Neural cell (in vitro differentiated cells): ENCODE measurements around the gene LRP1.

ENCODE experiments used
- EP300 ChIP-seq: fragments of 450-650 bp; conservative IDR thresholded peaks from 2 replicates; pipeline ENCODE4 v1.6.1; 2014; ENCODE audit warnings: antibody characterized with exemption, mild to moderate bottlenecking, moderate library complexity; ENCODE audit not compliant: poor library complexity, severe bottlenecking
- EZH2 ChIP-seq: fragments of 200-600, 300-800 bp; shearing (Covaris generic), sonication (generic); IDR thresholded peaks from 2 replicates; pipeline ENCODE4 v1.6.1; 2014; ENCODE audit warnings: antibody characterized with exemption, low read length, borderline replicate concordance, mild to moderate bottlenecking; ENCODE audit not compliant: insufficient read depth, poor library complexity, severe bottlenecking
- POLR2AphosphoS5 ChIP-seq: IDR thresholded peaks from 2 replicates; pipeline ENCODE4 v1.6.1; 2012
- RAD21 ChIP-seq: fragments of 450-650 bp; conservative IDR thresholded peaks from 2 replicates; pipeline ENCODE4 v1.6.1; 2014; ENCODE audit warnings: antibody characterized with exemption, mild to moderate bottlenecking, moderate library complexity
- REST ChIP-seq: IDR thresholded peaks from 2 replicates; pipeline ENCODE4 v1.6.1; 2012; ENCODE audit warnings: borderline replicate concordance
- SMC3 ChIP-seq: fragments of 450-650 bp; conservative IDR thresholded peaks from 2 replicates; pipeline ENCODE4 v1.6.1; 2014; ENCODE audit warnings: antibody characterized with exemption, mild to moderate bottlenecking, moderate library complexity; ENCODE audit not compliant: poor library complexity
- TAF1 ChIP-seq: IDR thresholded peaks from 2 replicates; pipeline ENCODE4 v1.6.1; 2012; ENCODE audit warnings: low read depth
- TF ChIP-seq, protein P1 (sequence below): fragments of 450-650 bp; IDR thresholded peaks from 2 replicates; pipeline ENCODE4 v1.5.1; 2014; ENCODE audit warnings: antibody characterized with exemption, mild to moderate bottlenecking, moderate library complexity; ENCODE audit not compliant: poor library complexity, severe bottlenecking

- TF ChIP-seq, protein P1, sequence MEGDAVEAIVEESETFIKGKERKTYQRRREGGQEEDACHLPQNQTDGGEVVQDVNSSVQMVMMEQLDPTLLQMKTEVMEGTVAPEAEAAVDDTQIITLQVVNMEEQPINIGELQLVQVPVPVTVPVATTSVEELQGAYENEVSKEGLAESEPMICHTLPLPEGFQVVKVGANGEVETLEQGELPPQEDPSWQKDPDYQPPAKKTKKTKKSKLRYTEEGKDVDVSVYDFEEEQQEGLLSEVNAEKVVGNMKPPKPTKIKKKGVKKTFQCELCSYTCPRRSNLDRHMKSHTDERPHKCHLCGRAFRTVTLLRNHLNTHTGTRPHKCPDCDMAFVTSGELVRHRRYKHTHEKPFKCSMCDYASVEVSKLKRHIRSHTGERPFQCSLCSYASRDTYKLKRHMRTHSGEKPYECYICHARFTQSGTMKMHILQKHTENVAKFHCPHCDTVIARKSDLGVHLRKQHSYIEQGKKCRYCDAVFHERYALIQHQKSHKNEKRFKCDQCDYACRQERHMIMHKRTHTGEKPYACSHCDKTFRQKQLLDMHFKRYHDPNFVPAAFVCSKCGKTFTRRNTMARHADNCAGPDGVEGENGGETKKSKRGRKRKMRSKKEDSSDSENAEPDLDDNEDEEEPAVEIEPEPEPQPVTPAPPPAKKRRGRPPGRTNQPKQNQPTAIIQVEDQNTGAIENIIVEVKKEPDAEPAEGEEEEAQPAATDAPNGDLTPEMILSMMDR, result no peak
- TF ChIP-seq SMC3 (no peak), POLR2AphosphoS5 (no peak), RAD21 (no peak), EP300 (no peak), REST (no peak), EZH2 (no peak), TAF1 (no peak)
These were observed 19.0 kb downstream of the LRP1 start, which contains the start of gene LRP1-AS for GRCh38 chr12:57146961-57147944.
